ENCODE data around the gene SKI. TPM values are rescaled to one million over a fixed set of nuclear protein-coding genes. Genes with fewer than 3 reads are reported as not detected.

Gene SKI
- total and polyA plus RNA-seq, 4 donors, result 17.1 to 90.7 (median 40.7) TPM

- DNase-seq (no peak), ATAC-seq (ENCODE audit: insufficient read depth, low FRiP score) (no peak)
- Histone ChIP-seq H3K9me3 (ENCODE audit: control insufficient read depth in 4 of 4, insufficient read depth in 3 of 4, low read length in 3 of 4) (no peaks in the 10 kb centered on the region), H3K4me1 (ENCODE audit: control insufficient read depth in 5 of 5, insufficient read depth in 5 of 5, low read length in 5 of 5) (peaks cover 13 to 42% (median 34%) of the 10 kb centered on the region in 5 donors), H3K4me3 (no peak overlapping the region), H3K9ac (ENCODE audit: insufficient read depth in 1 of 2, low read length in 2 of 2) (no peak overlapping the region), H3K36me3 (ENCODE audit: control insufficient read depth in 4 of 4, insufficient read depth in 4 of 4, low read length in 4 of 4) (peaks cover 7 to 46% (median 18%) of the 10 kb centered on the region in 4 donors), H3K27me3 (ENCODE audit: control insufficient read depth in 3 of 3, insufficient read depth in 3 of 3, low read length in 2 of 3) (no peaks in the 10 kb centered on the region), H3K27ac (ENCODE audit: low read depth in 1 of 2, low read length in 1 of 2) (peak overlapping the region in 1 of 2 donors; percentile 94)
- TF ChIP-seq, protein P1, sequence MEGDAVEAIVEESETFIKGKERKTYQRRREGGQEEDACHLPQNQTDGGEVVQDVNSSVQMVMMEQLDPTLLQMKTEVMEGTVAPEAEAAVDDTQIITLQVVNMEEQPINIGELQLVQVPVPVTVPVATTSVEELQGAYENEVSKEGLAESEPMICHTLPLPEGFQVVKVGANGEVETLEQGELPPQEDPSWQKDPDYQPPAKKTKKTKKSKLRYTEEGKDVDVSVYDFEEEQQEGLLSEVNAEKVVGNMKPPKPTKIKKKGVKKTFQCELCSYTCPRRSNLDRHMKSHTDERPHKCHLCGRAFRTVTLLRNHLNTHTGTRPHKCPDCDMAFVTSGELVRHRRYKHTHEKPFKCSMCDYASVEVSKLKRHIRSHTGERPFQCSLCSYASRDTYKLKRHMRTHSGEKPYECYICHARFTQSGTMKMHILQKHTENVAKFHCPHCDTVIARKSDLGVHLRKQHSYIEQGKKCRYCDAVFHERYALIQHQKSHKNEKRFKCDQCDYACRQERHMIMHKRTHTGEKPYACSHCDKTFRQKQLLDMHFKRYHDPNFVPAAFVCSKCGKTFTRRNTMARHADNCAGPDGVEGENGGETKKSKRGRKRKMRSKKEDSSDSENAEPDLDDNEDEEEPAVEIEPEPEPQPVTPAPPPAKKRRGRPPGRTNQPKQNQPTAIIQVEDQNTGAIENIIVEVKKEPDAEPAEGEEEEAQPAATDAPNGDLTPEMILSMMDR (IDR thresholded peaks at IDR 0.05; ENCODE audit: control extremely low read depth, extremely low read depth), result no peak
- 65 to 69% methylated on average over 17 of the region's 17 CpGs for WGBS, 2 donors
Measured at GRCh38 chr1:2301607-2302291, 73.6 kb downstream of the SKI start.

DNA sequence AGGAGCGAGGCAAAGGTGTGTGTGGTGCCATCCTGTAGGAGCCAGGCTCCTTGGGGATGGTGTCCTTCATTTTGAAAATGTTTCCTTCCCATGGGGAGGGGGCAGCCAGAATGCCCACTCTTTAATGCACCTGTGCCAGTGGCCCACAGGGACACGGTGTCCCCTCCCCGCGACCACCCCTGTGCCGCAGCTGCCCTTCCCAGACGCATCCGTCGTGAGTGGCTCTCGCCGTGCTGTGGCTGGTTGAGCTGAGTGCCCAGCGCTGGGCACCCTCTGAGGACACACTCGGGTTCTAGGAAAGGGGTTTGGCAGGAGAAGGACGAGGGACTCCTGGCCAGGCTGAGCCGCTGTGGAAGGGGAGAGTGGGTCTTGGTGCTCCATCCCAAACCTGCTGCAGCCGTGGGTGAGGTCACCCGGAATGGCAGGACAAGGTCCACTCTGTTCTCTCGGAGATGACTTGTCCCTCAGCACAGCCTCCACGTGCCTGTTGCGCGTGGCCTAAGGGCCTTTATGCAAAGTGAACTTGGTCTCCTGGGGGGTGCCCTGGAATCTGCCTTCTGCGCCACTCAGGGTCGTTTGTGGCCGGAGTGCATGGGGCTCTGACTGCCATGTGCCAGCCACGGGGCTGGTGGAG lies 74.3 kb downstream of the SKI start:
- Histone ChIP-seq H3K9me3 (ENCODE audit: control insufficient read depth in 4 of 4, insufficient read depth in 3 of 4, low read length in 3 of 4) (no peaks in the 10 kb centered on the region), H3K27me3 (ENCODE audit: control insufficient read depth in 3 of 3, insufficient read depth in 3 of 3, low read length in 2 of 3) (no peaks in the 10 kb centered on the region), H3K9ac (ENCODE audit: insufficient read depth in 1 of 2, low read length in 2 of 2) (no peak overlapping the region), H3K4me1 (ENCODE audit: control insufficient read depth in 5 of 5, insufficient read depth in 5 of 5, low read length in 5 of 5) (peaks cover 13 to 42% (median 34%) of the 10 kb centered on the region in 5 donors), H3K4me3 (no peak overlapping the region), H3K27ac (ENCODE audit: low read depth in 1 of 2, low read length in 1 of 2) (peak overlapping the region in 1 of 2 donors; percentile 94), H3K36me3 (ENCODE audit: control insufficient read depth in 4 of 4, insufficient read depth in 4 of 4, low read length in 4 of 4) (peaks cover 10 to 50% (median 22%) of the 10 kb centered on the region in 4 donors)
- 92 to 93% methylated on average over 24 of the region's 24 CpGs for WGBS, 2 donors
- ATAC-seq (ENCODE audit: insufficient read depth, low FRiP score) (no peak), DNase-seq (no peak)
- TF ChIP-seq, protein P1 (IDR thresholded peaks at IDR 0.05; ENCODE audit: control extremely low read depth, extremely low read depth), result no peak

DNA sequence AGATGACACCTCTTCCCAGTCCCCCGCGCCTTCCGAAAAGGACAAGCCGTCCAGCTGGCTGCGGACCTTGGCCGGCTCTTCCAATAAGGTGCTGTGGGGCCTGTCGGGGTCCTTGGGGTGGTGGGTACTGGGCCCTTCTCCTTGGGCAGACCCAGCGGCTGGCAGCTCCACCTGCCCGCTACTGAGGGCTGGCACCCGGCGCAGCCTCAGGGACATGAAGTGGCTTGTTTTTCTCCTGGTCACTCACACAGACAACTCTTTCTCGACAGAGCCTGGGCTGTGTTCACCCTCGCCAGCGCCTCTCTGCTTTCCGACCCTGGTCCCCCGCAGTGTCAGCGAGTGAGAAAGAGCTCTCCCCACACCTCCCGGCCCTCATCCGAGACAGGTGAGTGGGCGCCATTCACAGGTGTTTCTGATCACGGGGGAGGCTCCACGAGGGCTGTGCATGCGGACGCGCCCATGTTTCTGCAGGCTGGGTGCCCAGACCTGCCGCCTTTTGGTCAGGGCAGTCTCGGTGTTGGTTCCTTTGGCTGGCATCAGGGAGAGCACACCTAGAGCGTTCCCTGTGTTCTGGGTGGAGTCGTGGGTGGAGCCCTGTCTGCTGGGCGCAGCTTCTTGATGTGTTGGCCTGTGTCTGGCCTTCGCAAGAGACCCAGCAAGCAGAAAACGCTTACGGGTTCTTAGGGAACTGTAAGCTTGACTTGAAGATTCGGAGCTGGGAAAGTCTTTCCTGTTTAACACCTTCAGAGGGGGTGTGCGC lies 75.1 kb downstream of the SKI start:
- ATAC-seq (ENCODE audit: insufficient read depth, low FRiP score) (no peak), DNase-seq (no peak)
- TF ChIP-seq, protein P1 (IDR thresholded peaks at IDR 0.05; ENCODE audit: control extremely low read depth, extremely low read depth), result no peak
- H3K27me3 ChIP-seq (ENCODE audit: control insufficient read depth in 3 of 3, insufficient read depth in 3 of 3, low read length in 2 of 3), result no peaks in the 10 kb centered on the region
- H3K4me1 ChIP-seq (ENCODE audit: control insufficient read depth in 5 of 5, insufficient read depth in 5 of 5, low read length in 5 of 5), result peaks cover 13 to 41% (median 33%) of the 10 kb centered on the region in 5 donors
- H3K9me3 ChIP-seq (ENCODE audit: control insufficient read depth in 4 of 4, insufficient read depth in 3 of 4, low read length in 3 of 4), result no peaks in the 10 kb centered on the region
- WGBS, 2 donors, result 91 to 95% methylated on average over 35 of the region's 35 CpGs
- H3K36me3 ChIP-seq (ENCODE audit: control insufficient read depth in 4 of 4, insufficient read depth in 4 of 4, low read length in 4 of 4), result peaks cover 16 to 51% (median 28%) of the 10 kb centered on the region in 4 donors
- H3K27ac ChIP-seq (ENCODE audit: low read depth in 1 of 2, low read length in 1 of 2), result no peak overlapping the region
- no peak overlapping the region for H3K9ac ChIP-seq (ENCODE audit: insufficient read depth in 1 of 2, low read length in 2 of 2)
- H3K4me3 ChIP-seq, result no peak overlapping the region
